Fibroblast of lung (primary cell): Measurements from ENCODE around the gene MAML3.

Source experiments
- EZH2 ChIP-seq: IDR thresholded peaks from 2 replicates; pipeline ENCODE4 v1.5.1; 2012; ENCODE audit warnings: low read length, control low read depth, mild to moderate bottlenecking; ENCODE audit errors: missing control alignments
- TF ChIP-seq, protein P1 (sequence below), 2 donors: IDR thresholded peaks in 1 of 2; conservative IDR thresholded peaks in 1 of 2; 1 replicate in 1 of 2; 2 replicates in 1 of 2; pipeline ENCODE4 v1.5.1; 2011 to 2012; ENCODE audit warnings: low read length in 2 of 2, control low read depth in 1 of 2, inconsistent platforms in 1 of 2, low read depth in 1 of 2, mild to moderate bottlenecking in 1 of 2

DNA sequence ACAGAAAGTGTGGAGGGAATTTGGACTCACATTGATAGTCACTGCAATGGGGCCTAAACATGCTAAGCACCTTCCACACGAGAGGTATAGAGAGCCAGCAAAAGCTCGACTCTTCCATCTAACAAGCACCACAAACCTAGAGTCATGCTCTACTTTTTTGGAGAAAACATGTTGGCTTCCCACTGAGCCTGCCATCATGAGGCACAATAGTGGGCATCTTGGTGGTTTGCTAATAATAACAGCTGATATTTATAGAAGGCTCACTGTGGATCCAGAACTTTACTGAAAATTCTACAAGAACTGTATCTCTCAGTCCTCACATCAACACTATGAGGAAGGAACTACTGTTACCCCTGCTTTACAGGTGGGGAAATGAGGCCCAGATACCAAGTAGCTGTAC lies 26.6 kb downstream of the MAML3 start:
- TF ChIP-seq, protein P1, sequence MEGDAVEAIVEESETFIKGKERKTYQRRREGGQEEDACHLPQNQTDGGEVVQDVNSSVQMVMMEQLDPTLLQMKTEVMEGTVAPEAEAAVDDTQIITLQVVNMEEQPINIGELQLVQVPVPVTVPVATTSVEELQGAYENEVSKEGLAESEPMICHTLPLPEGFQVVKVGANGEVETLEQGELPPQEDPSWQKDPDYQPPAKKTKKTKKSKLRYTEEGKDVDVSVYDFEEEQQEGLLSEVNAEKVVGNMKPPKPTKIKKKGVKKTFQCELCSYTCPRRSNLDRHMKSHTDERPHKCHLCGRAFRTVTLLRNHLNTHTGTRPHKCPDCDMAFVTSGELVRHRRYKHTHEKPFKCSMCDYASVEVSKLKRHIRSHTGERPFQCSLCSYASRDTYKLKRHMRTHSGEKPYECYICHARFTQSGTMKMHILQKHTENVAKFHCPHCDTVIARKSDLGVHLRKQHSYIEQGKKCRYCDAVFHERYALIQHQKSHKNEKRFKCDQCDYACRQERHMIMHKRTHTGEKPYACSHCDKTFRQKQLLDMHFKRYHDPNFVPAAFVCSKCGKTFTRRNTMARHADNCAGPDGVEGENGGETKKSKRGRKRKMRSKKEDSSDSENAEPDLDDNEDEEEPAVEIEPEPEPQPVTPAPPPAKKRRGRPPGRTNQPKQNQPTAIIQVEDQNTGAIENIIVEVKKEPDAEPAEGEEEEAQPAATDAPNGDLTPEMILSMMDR (conservative IDR thresholded peaks at IDR 0.05 in 1 of 2, IDR thresholded peaks at IDR 0.05 in 1 of 2; ENCODE audit: low read depth in 1 of 2, low read length in 2 of 2) = no peak
- no peak for TF ChIP-seq EZH2
